HCT116 (cell line): ENCODE data around the gene LIN9. TPM values are rescaled to one million over a fixed set of nuclear protein-coding genes. Genes with fewer than 3 reads are reported as not detected.

ENCODE experiments used
- ATAC-seq: fragments of 200-7000 bp; cut with Tn5 transposase; 2 replicates; pipeline ENCODE4 v1.9.1; 2020; ENCODE audit warnings: mild to moderate bottlenecking, moderate library complexity
- BruUV-seq: library from RNA; stranded (reverse); fragments of 400-500 nt; replicated peaks from 2 replicates; lab custom pipeline; 2021; lab: Mats Ljungman, UMichigan
- CTCF ChIA-PET: fragments of 300-600 bp; sonication (Branson Sonifier 250); formaldehyde crosslinking; loops from one replicate; lab custom pipeline; 2021; ENCODE audit warnings: antibody characterized with exemption; lab: Charles Lee
- POLR2A ChIA-PET: fragments of 300-600, 350-600 bp; sonication (Branson Sonifier 250); formaldehyde crosslinking; loops from one replicate; lab custom pipeline; 2021; ENCODE audit warnings: antibody characterized with exemption; lab: Charles Lee
- RAD21 ChIA-PET, 2 experiments: fragments of 300-600 bp; sonication (Branson Sonifier 250); formaldehyde crosslinking; loops; one replicate each; lab custom pipeline; 2023; ENCODE audit warnings: low total read pairs in 2 of 2; ENCODE audit not compliant: uncharacterized antibody in 2 of 2, unreplicated experiment in 2 of 2, low non-redundant PET in 1 of 2; lab: Charles Lee
- DNase-seq: peaks from one replicate; pipeline ENCODE4 v3.0.0-alpha.2; 2010; ENCODE audit warnings: low read depth, low spot score
- H2AFZ ChIP-seq: fragments of 200-600 bp; shearing (Covaris generic), sonication (generic); 2 replicates; pipeline ENCODE4 v1.6.1; 2017; ENCODE audit warnings: low read depth, mixed run types, mixed read lengths, antibody characterized with exemption, low read length; ENCODE audit not compliant: poor library complexity, severe bottlenecking
- H3K27ac ChIP-seq: 2 replicates; pipeline ENCODE4 v1.5.1; 2012; ENCODE audit warnings: low read depth, low read length
- H3K27me3 ChIP-seq: fragments of 200-600 bp; sonication (generic); 2 replicates; pipeline ENCODE4 v1.6.1; 2016; ENCODE audit warnings: mixed run types, low read length, mixed read lengths; ENCODE audit not compliant: insufficient read depth
- H3K36me3 ChIP-seq, 2 experiments: fragments of 200-500 bp in 1 of 2; fragments of 200-600 bp in 1 of 2; sonication (Bioruptor generic) in 1 of 2; sonication (generic) in 1 of 2; 2 replicates each; pipeline versions ENCODE4 v1.5.1 to v1.6.1; 2014 to 2016; ENCODE audit warnings: low read length in 2 of 2, inconsistent platforms in 1 of 2, mixed read lengths in 1 of 2, mixed run types in 1 of 2; ENCODE audit not compliant: insufficient read depth in 2 of 2, control insufficient read depth in 1 of 2
- H3K4me1 ChIP-seq, 2 experiments: fragments of 200-600 bp in 1 of 2; sonication (generic) in 1 of 2; 2 replicates each; pipeline versions ENCODE4 v1.5.1 to v1.6.1; 2012 to 2017; ENCODE audit warnings: low read length in 2 of 2, inconsistent platforms in 1 of 2, mild to moderate bottlenecking in 1 of 2, mixed read lengths in 1 of 2, mixed run types in 1 of 2, moderate library complexity in 1 of 2; ENCODE audit not compliant: insufficient read depth in 2 of 2, control insufficient read depth in 1 of 2
- H3K4me2 ChIP-seq: fragments of 200-600 bp; sonication (generic); 2 replicates; pipeline ENCODE4 v1.6.1; 2017; ENCODE audit warnings: mixed run types, low read length, mixed read lengths
- H3K4me3 ChIP-seq, 2 experiments: fragments of 200-600 bp in 1 of 2; sonication (generic) in 1 of 2; replicated peaks in 1 of 2; 2 replicates each; pipeline ENCODE4 v1.5.1; 2011 to 2016; ENCODE audit warnings: low read length in 2 of 2, control low read depth in 1 of 2, low read depth in 1 of 2, mild to moderate bottlenecking in 1 of 2, mixed read lengths in 1 of 2, mixed run types in 1 of 2
- H3K79me2 ChIP-seq: fragments of 200-600 bp; sonication (generic); 2 replicates; pipeline ENCODE4 v1.6.1; 2017; ENCODE audit warnings: mild to moderate bottlenecking, mixed run types, low read length, moderate library complexity, mixed read lengths; ENCODE audit not compliant: insufficient read depth
- H3K9ac ChIP-seq: fragments of 200-600 bp; sonication (generic); 2 replicates; pipeline ENCODE4 v1.6.1; 2016; ENCODE audit warnings: low read length, mixed read lengths
- H3K9me2 ChIP-seq: fragments of 200-600 bp; sonication (generic), shearing (Covaris generic); 2 replicates; pipeline ENCODE4 v1.6.1; 2017; ENCODE audit warnings: mixed run types, mild to moderate bottlenecking, moderate library complexity; ENCODE audit not compliant: insufficient read depth
- H3K9me3 ChIP-seq, 2 experiments: fragments of 200-500 bp in 1 of 2; fragments of 200-600 bp in 1 of 2; sonication (Bioruptor generic) in 1 of 2; sonication (generic) in 1 of 2; 2 replicates each; pipeline ENCODE4 v1.6.1; 2014 to 2017; ENCODE audit warnings: low read length in 2 of 2, mixed read lengths in 2 of 2, inconsistent platforms in 1 of 2, low read depth in 1 of 2, mild to moderate bottlenecking in 1 of 2, mixed run types in 1 of 2, moderate library complexity in 1 of 2; ENCODE audit not compliant: control insufficient read depth in 1 of 2, insufficient read depth in 1 of 2
- H4K20me1 ChIP-seq: fragments of 200-600 bp; sonication (generic), shearing (Covaris generic); 2 replicates; pipeline ENCODE4 v1.6.1; 2017; ENCODE audit warnings: mixed run types, mild to moderate bottlenecking, moderate library complexity; ENCODE audit not compliant: insufficient read depth
- ATF3 ChIP-seq: IDR thresholded peaks from 2 replicates; pipeline ENCODE4 v1.6.1; 2012
- CBX3 ChIP-seq: IDR thresholded peaks from 2 replicates; pipeline ENCODE4 v1.6.1; 2012; ENCODE audit warnings: low read depth
- CEBPB ChIP-seq: IDR thresholded peaks from 2 replicates; pipeline ENCODE4 v1.6.1; 2012; ENCODE audit warnings: low read depth
- CTCF ChIP-seq, 3 experiments: fragments of 200-600 bp in 1 of 3; sonication (generic) in 1 of 3; IDR thresholded peaks in 2 of 3; conservative IDR thresholded peaks in 1 of 3; 2 replicates each; pipeline ENCODE4 v1.5.1; 2012 to 2017; ENCODE audit warnings: low read depth in 2 of 3, low read length in 2 of 3, antibody characterized with exemption in 1 of 3, borderline replicate concordance in 1 of 3, control low read depth in 1 of 3, mild to moderate bottlenecking in 1 of 3, mixed read lengths in 1 of 3, mixed run types in 1 of 3, moderate library complexity in 1 of 3; ENCODE audit not compliant: insufficient read depth in 1 of 3
- ELF1 ChIP-seq: IDR thresholded peaks from 2 replicates; pipeline ENCODE4 v1.6.1; 2012; ENCODE audit warnings: low read depth, borderline replicate concordance
- EZH2 ChIP-seq: fragments of 200-600 bp; sonication (generic); IDR thresholded peaks from 2 replicates; pipeline ENCODE4 v1.6.1; 2017; ENCODE audit warnings: antibody characterized with exemption, mixed run types
- EZH2phosphoT487 ChIP-seq: fragments of 200-600 bp; IDR thresholded peaks from 2 replicates; pipeline ENCODE4 v1.6.1; 2018; ENCODE audit warnings: antibody characterized with exemption, borderline replicate concordance
- FOSL1 ChIP-seq: IDR thresholded peaks from 2 replicates; pipeline ENCODE4 v1.6.1; 2012; ENCODE audit warnings: low read depth
- JUND ChIP-seq: IDR thresholded peaks from 2 replicates; pipeline ENCODE4 v1.6.1; 2012
- POLR2A ChIP-seq: IDR thresholded peaks from 2 replicates; pipeline ENCODE4 v1.7.0; 2011; ENCODE audit warnings: borderline replicate concordance; ENCODE audit not compliant: insufficient read depth, insufficient read length; ENCODE audit errors: extremely low read depth
- RAD21 ChIP-seq: IDR thresholded peaks from 2 replicates; pipeline ENCODE4 v1.6.1; 2012; ENCODE audit warnings: low read depth, mild to moderate bottlenecking
- REST ChIP-seq: IDR thresholded peaks from 2 replicates; pipeline ENCODE4 v1.6.1; 2012; ENCODE audit warnings: low read depth
- SIN3A ChIP-seq: IDR thresholded peaks from 2 replicates; pipeline ENCODE4 v1.6.1; 2012; ENCODE audit warnings: low read depth
- YY1 ChIP-seq: IDR thresholded peaks from 2 replicates; pipeline ENCODE4 v1.6.1; 2011; ENCODE audit warnings: low read length, low read depth, moderate library complexity, mild to moderate bottlenecking; ENCODE audit not compliant: insufficient replicate concordance; ENCODE audit errors: extremely low read depth
- ZFX ChIP-seq: fragments of 450-650 bp; IDR thresholded peaks from 2 replicates; pipeline ENCODE4 v1.6.1; 2017
- ZNF274 ChIP-seq: fragments of 200-500 bp; sonication (Bioruptor generic); IDR thresholded peaks from 2 replicates; pipeline ENCODE4 v1.6.1; 2014; ENCODE audit warnings: mild to moderate bottlenecking, low read depth, low read length, inconsistent platforms
- intact Hi-C: fragments of 100-400 bp; cut with micrococcal nuclease; formaldehyde crosslinking; loops from 2 replicates; pipeline ENCODE4 v1.10.0; 2022
- total RNA-seq: library from RNA; stranded (reverse); gene quantifications from one replicate; pipeline ENCODE4 v1.2.1, GENCODE V29; 2021; ENCODE audit not compliant: unreplicated experiment

Gene LIN9
- total RNA-seq, 1 experiment from 2014 or later, result 9.3 TPM

- intact Hi-C loops, result no loop called here
- Histone ChIP-seq H3K9me2 (no peaks in the 10 kb centered on the region), H3K9me3 (no peaks in the 10 kb centered on the region), H3K9ac (no peak overlapping the region), H3K36me3 (no peaks in the 10 kb centered on the region), H3K4me3 (no peak overlapping the region), H3K4me2 (no peak overlapping the region), H3K4me1 (no peaks in the 10 kb centered on the region), H3K79me2 (no peaks in the 10 kb centered on the region), H3K27me3 (no peaks in the 10 kb centered on the region), H3K27ac (no peak overlapping the region), H2AFZ (no peak overlapping the region), H4K20me1 (no peaks in the 10 kb centered on the region)
- ChIA-PET RAD21 (no interaction called here), CTCF (no interaction called here), POLR2A (no interaction called here)
- TF ChIP-seq RAD21, result no peak
- no peak for TF ChIP-seq CEBPB
- no peak for TF ChIP-seq ZFX
- TF ChIP-seq JUND, result no peak
- TF ChIP-seq YY1, result no peak
- ATAC-seq (no peak), DNase-seq (no peak)
- BruUV-seq, result no TSS peak
Measured at GRCh38 chr1:226220473-226221189, 88.3 kb downstream of the LIN9 start.

GRCh38 chr1:226217273-226217672 is 91.7 kb downstream of the LIN9 start:
- H3K4me2 ChIP-seq, result no peak overlapping the region
- BruUV-seq, result no TSS peak
- TF ChIP-seq FOSL1, result no peak
- no peak for TF ChIP-seq EZH2
- TF ChIP-seq ATF3, result no peak
- TF ChIP-seq CTCF (IDR thresholded peaks at IDR 0.05 in 2 of 3, conservative IDR thresholded peaks at IDR 0.05 in 1 of 3; ENCODE audit: borderline replicate concordance in 1 of 3, insufficient read depth in 1 of 3, low read depth in 2 of 3, low read length in 2 of 3), result no peak
- TF ChIP-seq CEBPB, result no peak
- TF ChIP-seq EZH2phosphoT487, result no peak
- no peak for TF ChIP-seq ELF1
- TF ChIP-seq POLR2A, result no peak
- no peak for TF ChIP-seq JUND
- TF ChIP-seq CBX3, result no peak
- TF ChIP-seq REST, result no peak
- no peak for TF ChIP-seq ZNF274
- TF ChIP-seq YY1, result no peak
- no peak for TF ChIP-seq SIN3A

More at GRCh38 chr1:226217273-226217672, 91.7 kb downstream of the LIN9 start:
- no peak overlapping the region for H3K27ac ChIP-seq
- H4K20me1 ChIP-seq, result no peaks in the 10 kb centered on the region
- H3K27me3 ChIP-seq, result no peaks in the 10 kb centered on the region
- no peak overlapping the region for H2AFZ ChIP-seq
- no peak for DNase-seq
- H3K79me2 ChIP-seq, result no peaks in the 10 kb centered on the region
- H3K9ac ChIP-seq, result no peak overlapping the region
- ChIA-PET RAD21 (no interaction called here), POLR2A (no interaction called here), CTCF (no interaction called here)
- no peak for ATAC-seq
- no peaks in the 10 kb centered on the region for H3K4me1 ChIP-seq
- intact Hi-C loops, result no loop called here
- H3K9me3 ChIP-seq, result no peaks in the 10 kb centered on the region
- no peaks in the 10 kb centered on the region for H3K36me3 ChIP-seq
- H3K4me3 ChIP-seq, result no peak overlapping the region
- H3K9me2 ChIP-seq, result no peaks in the 10 kb centered on the region
